ENCODE results near the gene NTN3.
"Not testable (repeated sequence)": the region's sequence is repeated elsewhere in the genome, so short reads cannot be mapped to it uniquely, and the experiment has no call there.

The NTN3 gene

DNA sequence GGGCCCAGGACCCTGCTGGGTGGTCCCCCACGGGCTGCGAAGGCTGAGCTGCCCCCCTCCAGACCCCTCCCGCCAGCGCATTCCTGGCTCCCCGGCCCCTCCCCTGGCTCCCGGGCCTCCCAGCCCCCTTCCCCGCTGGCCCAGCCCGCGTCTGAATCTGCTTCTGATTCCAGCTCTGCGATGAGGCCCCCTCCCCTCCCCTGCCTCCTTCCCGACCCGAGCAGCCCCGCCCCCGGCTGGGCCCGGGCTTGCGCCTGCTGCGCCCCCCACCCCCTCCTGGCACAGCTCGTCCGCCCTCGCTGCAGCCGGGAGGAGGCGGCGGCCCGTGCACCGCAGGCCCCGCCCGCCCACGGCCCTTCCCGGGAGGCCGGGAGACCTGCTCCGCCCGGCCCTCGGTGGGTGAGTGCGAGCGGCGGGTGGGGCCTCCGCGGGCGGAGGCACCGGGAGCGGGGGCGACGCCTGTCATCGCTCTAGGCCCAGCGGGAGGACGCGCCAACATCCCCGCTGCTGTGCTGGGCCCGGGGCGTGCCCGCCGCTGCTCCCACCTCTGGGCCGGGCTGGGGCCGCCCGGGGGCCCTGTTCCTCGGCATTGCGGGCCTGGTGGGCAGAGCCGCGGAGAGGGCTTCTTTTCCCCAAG is at the start of gene NTN3:
NTN3 (plus strand) TSS at position 282 of the 637 bp plus-strand sequence. CDS start 405 bp downstream, outside the sequence.
- no peak for DNase-seq

- DNase-seq: no peak
Measured at GRCh38 chr16:2422123-2422867, 48.8 kb upstream of the NTN3 start.

DNA sequence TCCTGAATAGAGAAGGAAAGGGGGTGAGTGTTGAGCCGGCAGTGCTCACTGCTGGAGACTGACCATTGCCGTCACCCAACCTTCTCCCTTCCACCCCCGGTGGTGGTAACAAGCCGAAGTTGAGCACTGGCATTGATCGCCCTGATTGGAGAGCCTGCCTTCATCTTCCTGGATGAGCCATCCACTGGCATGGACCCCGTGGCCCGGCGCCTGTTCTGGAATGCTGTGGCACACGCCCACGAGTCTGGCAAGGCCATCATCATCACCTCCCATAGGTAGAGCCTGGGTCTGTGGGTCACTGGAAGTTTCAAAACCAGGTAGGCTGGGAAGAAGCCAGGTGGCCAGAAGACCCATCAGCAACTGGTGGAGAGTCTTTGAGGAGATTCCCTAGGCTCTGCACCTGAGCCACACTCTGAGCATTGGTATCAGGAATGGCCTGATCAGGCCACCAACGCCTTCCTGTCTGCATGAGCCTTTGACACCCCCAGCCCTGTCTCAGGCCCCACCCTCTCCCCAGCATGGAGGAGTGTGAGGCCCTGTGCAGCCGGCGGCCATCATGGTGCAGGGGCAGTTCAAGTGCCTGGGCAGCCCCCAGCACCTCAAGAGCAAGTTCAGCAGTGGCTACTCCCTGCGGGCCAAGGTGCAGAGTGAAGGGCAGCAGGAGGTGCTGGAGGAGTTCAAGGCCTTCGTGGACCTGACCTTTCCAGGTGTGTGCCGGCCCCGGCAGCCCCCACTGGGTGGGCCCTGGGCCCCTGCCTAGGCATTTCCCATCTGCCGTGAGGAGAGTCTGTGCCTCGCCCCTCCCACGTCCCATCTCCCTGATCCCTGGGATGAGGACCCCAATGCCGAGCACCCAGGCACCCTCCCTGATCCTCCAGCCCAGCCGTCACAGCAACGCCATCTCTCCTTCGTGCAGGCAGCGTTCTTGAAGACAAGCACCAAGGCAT is 46.8 kb upstream of the NTN3 start:
- DNase-seq: no peak

DNA sequence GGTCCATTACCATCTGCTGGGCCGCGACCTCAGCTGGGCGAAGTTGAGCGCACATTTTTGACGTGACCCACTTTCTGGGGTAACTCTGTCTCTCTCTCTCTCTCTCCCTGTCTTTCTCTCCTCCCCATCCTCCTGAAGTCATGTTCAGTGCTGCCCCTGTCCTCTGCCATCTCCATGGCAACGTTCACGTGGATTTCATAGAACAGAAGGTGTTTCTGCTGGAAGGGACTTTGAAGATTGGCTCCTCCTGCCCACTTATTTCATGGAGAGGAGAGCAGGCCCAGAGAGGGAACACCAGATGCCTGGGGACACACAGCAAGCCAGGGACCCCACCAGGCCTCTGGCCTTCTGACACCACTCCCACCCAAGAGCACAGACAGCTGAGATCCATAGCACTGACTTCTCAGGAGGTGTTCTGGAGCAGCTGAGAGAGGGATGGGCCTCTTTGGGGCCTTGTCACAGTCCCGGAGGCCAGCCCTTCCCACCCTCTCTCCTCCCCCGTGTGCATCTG is 46.0 kb upstream of the NTN3 start:
- no peak for DNase-seq

DNA sequence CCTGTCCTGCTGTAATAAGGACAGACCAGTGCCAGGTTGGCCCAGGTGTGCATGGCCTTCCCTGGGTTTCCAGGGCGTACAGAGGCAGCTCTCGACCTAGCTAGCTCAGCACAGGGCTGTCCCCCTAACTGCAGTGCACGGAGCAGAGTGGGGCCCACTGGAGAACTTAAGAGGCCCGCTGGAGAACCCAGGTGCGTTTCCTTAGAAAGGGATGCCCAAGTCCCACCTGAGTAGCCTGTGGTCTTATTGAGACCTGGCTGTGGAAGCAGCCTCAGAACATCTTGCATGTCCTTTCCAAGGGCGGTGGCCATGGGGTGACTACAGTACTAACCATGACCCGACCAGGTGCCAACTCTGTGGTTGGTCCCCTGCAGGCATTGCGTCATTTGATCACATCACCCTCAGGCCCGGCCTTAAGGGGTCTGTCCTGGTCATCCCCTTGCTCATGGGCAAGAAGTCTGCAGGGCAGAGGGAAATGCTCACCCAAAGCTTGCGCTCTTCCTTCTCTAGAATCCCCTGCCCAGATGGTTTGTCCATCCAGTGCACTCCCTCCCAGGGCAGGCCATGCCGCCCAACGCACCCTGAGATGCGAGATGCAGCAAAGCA is 45.2 kb upstream of the NTN3 start:
- DNase-seq: no peak

DNA sequence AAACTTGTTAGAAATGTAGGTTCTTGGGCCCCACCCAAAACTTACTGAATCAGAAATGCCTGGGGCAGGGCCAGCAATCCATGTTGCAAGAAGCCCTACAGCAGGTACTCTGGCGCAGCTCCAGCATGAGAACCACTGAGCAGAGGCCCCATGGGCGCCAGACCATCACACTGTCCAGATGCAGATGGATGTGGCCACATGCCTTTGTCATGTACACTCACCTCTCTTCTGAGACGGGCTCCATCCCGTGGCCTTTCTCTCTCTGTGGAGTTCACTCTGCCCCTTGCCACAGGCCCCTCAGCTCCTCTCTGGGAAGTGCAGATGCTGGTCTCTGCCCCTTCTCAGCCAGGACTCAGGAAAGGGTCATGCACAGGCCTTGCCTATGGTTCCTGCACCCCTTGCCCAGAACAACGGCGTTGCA is 44.1 kb upstream of the NTN3 start:
- DNase-seq: no peak

DNA sequence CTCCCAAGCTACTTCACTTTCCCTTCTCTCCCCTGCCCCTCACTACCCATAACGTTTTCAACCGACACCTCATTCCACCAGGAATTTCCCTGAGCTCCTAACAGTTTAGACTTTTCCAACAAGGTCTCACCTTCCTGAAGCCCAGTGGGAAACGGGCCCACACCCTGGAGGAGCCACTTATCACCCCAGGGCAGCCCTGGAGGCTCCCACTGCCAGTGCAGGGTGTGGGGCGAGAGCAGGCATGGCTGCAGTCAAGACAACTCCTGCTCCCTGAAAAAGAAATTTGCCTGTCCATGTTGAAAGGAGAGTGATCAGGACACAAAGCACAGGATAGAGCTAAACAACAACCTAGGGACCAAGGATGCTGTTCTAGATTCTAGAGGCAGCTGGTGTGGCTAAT is 43.6 kb upstream of the NTN3 start:
- DNase-seq: no peak

DNA sequence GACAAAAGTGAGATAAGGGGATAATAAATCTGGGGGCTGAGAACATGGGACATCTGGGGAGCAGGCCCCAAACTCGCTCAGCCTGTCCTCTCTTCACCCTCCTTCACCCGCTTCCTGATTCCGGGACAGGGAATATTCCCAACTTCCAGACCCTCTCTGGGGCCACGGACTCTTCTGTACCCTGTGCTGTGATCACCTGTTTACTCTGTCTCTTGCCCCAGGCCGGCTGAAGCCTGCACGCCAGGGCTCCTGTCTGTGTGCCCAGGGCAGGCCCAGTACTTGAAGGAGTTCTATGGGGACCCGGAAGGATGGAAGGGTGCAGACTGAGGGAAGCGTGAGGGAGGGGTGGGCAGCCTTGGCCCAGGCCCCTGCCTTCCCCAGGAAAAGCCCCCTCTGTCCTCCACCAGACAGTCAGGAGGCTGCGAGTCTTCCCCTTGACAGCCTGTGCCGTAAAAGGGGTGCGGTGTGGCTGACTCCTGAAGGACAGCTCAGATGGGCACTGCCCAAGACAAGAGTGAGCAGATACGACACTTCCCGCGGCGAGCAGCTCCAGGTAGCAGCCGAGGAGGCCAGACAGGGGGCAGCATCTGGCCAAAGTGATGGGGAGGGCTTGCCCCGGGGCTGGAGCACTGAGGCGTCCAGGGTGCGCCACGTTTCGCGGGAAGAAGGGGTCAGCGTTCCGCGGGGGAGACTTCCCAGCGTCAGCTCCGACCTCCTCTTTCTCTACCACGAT is 42.9 kb upstream of the NTN3 start:
- DNase-seq: no peak

DNA sequence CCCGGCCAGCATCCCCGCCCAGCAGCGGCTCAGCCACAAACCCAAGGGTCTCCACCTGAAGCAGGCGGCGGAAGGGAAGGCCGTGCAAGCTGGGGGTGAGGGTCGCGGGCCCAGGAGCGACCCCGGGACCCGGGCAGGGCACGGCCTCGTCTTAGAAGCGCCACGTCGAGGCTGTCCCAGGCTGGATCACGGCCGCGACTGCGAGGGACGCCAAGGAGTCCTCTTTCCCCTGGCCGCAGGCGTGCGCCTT is 42.4 kb upstream of the NTN3 start:
- DNase-seq: no peak

- peak; percentile 84 for DNase-seq
Measured at GRCh38 chr16:2429034-2429770, 41.9 kb upstream of the NTN3 start, which contains the start of gene CCNF. Gene CCNF (plus strand): TSS chr16:2429447. CDS start chr16:2429482, 35 bp downstream.

GRCh38 chr16:2429771-2430663 is 41.1 kb upstream of the NTN3 start:
- DNase-seq: no peak

GRCh38 chr16:2432286-2432685 is 38.8 kb upstream of the NTN3 start:
- DNase-seq: no peak

DNA sequence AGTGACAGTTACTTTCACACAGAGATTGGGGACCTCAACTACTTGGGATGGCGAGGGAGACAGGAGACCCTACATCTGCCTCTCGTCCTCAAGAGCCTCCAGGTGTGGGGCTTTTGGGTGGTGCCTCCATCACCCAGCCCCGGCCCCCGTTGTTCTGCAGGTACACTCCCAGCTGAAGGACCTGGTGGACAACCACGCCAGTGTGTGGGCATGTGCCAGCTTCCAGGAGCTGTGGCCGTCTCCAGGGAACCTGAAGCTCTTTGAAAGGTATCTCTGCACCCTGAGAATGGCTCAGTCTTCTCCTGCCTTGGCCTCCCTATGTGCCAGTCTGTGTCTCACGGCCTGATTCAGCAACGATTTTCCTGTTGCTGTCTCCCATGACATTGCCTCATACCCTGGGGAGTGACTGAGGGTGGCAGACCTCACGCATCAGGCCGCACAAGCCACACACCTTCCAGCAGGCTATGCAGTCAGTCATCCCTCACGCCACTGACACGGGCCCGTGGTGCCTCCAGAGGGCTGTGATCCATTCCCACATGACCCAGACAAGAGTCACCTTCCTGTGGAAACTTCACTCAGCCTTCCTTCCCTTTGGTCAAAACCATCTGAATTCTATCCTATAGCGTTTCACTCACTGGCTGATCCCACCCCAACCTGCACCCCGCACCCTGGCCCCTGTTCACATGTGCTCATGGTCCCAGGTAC is 38.1 kb upstream of the NTN3 start:
- DNase-seq: no peak

DNA sequence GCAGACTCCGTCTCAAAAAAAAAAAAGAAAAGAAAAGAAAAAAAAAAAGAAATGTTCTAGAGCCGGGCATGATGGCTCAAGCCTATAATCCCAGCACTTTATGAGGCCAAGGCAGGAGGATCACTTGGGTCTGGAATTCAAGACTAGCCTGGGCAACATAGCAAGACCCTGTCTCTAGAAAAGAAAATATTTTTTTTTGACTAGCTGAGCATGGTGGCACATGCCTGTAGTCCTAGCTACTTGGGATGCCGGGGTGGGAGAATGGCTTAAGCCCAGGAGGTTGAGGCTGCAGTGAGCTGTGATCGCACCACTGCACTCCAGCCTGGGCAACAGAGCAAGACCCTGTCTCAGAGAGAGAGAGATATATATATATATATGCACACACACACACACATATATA is 35.9 kb upstream of the NTN3 start:
- DNase-seq: not testable (repeated sequence)

- no peak for DNase-seq
Measured at GRCh38 chr16:2436110-2436509, 35.0 kb upstream of the NTN3 start.

- no peak for DNase-seq
Measured at GRCh38 chr16:2437032-2437790, 33.9 kb upstream of the NTN3 start.

GRCh38 chr16:2438121-2438520 is 33.0 kb upstream of the NTN3 start:
- DNase-seq: no peak

- no peak for DNase-seq
Measured at GRCh38 chr16:2439598-2439997, 31.5 kb upstream of the NTN3 start.

Measured in NCI-H1105 (cell line).